Loucy (cell line): ENCODE results near the gene ZBTB20.

Experiments used
- H2AFZ ChIP-seq: fragments of 200-600 bp; sonication (generic); 2 replicates; pipeline ENCODE4 v1.6.0; 2016; ENCODE audit warnings: antibody characterized with exemption, mild to moderate bottlenecking, low read length, moderate library complexity
- H3F3A ChIP-seq: fragments of 200-600 bp; 2 replicates; pipeline ENCODE4 v1.6.0; 2016; ENCODE audit warnings: antibody characterized with exemption, low read depth, mild to moderate bottlenecking
- H3K27me3 ChIP-seq: fragments of 200-600 bp; sonication (generic); 2 replicates; pipeline ENCODE4 v1.6.1; 2014; ENCODE audit warnings: low read length, mild to moderate bottlenecking; ENCODE audit not compliant: insufficient read depth, poor library complexity, severe bottlenecking
- H3K36me3 ChIP-seq: fragments of 200-600 bp; sonication (generic); 2 replicates; pipeline ENCODE4 v1.6.1; 2016; ENCODE audit warnings: low read length; ENCODE audit not compliant: insufficient read depth
- H3K4me1 ChIP-seq: fragments of 200-600 bp; sonication (generic); 2 replicates; pipeline ENCODE4 v1.5.1; 2014; ENCODE audit warnings: low read length, mild to moderate bottlenecking; ENCODE audit not compliant: insufficient read depth, poor library complexity, severe bottlenecking
- H3K4me2 ChIP-seq: fragments of 200-600 bp; sonication (generic); 2 replicates; pipeline ENCODE4 v1.6.0; 2014; ENCODE audit warnings: antibody characterized with exemption, low read length, low read depth, mild to moderate bottlenecking; ENCODE audit not compliant: poor library complexity, severe bottlenecking
- H3K4me3 ChIP-seq: fragments of 200-600 bp; sonication (generic); 2 replicates; pipeline ENCODE4 v1.5.1; 2014; ENCODE audit warnings: low read length, mild to moderate bottlenecking, mixed read lengths; ENCODE audit not compliant: poor library complexity, severe bottlenecking
- H3K79me2 ChIP-seq: fragments of 200-600 bp; sonication (generic); 2 replicates; pipeline ENCODE4 v1.6.1; 2014; ENCODE audit warnings: low read length; ENCODE audit not compliant: insufficient read depth
- H3K9ac ChIP-seq: fragments of 200-600 bp; sonication (generic); 2 replicates; pipeline ENCODE4 v1.6.0; 2014; ENCODE audit warnings: mild to moderate bottlenecking, low read depth, low read length, moderate library complexity; ENCODE audit not compliant: poor library complexity, severe bottlenecking
- H3K9me2 ChIP-seq: fragments of 200-600 bp; sonication (generic); replicated peaks from 2 replicates; pipeline ENCODE4 v1.6.1; 2016; ENCODE audit warnings: low read depth, low read length, mixed read lengths
- H3K9me3 ChIP-seq: fragments of 200-600 bp; sonication (generic); 2 replicates; pipeline ENCODE4 v1.6.1; 2014; ENCODE audit warnings: mild to moderate bottlenecking, antibody characterized with exemption, low read length, low read depth; ENCODE audit not compliant: insufficient read depth
- H4K20me1 ChIP-seq: fragments of 200-600 bp; sonication (generic); 2 replicates; pipeline ENCODE4 v1.6.0; 2014; ENCODE audit warnings: antibody characterized with exemption, low read length, mild to moderate bottlenecking; ENCODE audit not compliant: insufficient read depth, poor library complexity, severe bottlenecking
- EZH2phosphoT487 ChIP-seq: fragments of 200-600 bp; IDR thresholded peaks from 2 replicates; pipeline ENCODE4 v1.6.1; 2018; ENCODE audit warnings: antibody characterized with exemption, mild to moderate bottlenecking, moderate library complexity, borderline replicate concordance
- TF ChIP-seq, protein P1 (sequence below): fragments of 200-600 bp; sonication (generic); conservative IDR thresholded peaks from 2 replicates; pipeline ENCODE4 v1.5.1; 2014; ENCODE audit warnings: mild to moderate bottlenecking, antibody characterized with exemption, low read length

Gene ZBTB20

DNA sequence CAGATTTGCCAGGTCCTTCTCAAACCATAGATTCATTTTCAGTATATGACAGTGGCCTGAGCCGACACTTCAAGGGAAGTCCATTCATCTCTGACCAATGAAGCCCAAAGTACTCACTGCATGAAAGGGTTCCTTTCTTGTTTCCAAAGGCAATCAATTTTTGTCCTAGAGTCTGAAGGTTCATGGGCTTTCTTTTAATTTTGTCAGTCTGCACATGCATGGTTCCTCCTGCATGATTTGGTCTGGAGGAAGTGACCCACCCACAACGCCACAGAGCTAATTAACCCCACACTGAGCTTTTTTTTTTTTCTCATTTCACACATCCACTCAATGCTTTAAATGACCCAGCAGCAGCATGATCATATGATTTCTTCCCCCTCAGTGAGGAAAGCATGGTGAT is 636.9 kb downstream of the ZBTB20 start:
- H3K4me3 ChIP-seq: no peak overlapping the region
- no peaks in the 10 kb centered on the region for H3F3A ChIP-seq
- no peaks in the 10 kb centered on the region for H3K9me3 ChIP-seq
- no peak overlapping the region for H3K4me2 ChIP-seq
- no peak overlapping the region for H3K9ac ChIP-seq
- peaks cover 4% of the 10 kb centered on the region for H3K4me1 ChIP-seq
- H4K20me1 ChIP-seq: no peaks in the 10 kb centered on the region
- TF ChIP-seq, protein P1, sequence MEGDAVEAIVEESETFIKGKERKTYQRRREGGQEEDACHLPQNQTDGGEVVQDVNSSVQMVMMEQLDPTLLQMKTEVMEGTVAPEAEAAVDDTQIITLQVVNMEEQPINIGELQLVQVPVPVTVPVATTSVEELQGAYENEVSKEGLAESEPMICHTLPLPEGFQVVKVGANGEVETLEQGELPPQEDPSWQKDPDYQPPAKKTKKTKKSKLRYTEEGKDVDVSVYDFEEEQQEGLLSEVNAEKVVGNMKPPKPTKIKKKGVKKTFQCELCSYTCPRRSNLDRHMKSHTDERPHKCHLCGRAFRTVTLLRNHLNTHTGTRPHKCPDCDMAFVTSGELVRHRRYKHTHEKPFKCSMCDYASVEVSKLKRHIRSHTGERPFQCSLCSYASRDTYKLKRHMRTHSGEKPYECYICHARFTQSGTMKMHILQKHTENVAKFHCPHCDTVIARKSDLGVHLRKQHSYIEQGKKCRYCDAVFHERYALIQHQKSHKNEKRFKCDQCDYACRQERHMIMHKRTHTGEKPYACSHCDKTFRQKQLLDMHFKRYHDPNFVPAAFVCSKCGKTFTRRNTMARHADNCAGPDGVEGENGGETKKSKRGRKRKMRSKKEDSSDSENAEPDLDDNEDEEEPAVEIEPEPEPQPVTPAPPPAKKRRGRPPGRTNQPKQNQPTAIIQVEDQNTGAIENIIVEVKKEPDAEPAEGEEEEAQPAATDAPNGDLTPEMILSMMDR: no peak
- TF ChIP-seq EZH2phosphoT487: no peak
- no peaks in the 10 kb centered on the region for H3K36me3 ChIP-seq
- no peaks in the 10 kb centered on the region for H3K9me2 ChIP-seq
- no peaks in the 10 kb centered on the region for H3K79me2 ChIP-seq
- H3K27me3 ChIP-seq: no peaks in the 10 kb centered on the region
- no peak overlapping the region for H2AFZ ChIP-seq

DNA sequence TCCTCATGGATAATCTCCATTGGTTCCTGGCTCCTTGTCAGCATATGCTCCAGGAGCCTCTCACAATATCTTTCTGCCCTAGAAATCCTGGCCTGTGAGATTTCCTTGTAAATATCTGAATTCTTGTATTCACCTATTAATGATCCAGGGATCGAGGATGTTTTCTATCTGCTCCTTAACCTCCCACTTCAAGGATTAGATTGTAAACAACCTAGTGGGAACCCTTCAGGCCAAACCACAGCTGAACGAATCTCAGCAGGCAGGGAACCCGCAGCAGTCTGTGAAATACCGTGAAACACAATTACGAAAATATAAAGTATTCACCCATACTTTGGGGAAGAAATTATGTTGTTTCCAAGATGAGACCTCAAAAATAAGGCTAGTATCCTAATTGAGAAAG is 637.3 kb downstream of the ZBTB20 start:
- Histone ChIP-seq H3K79me2 (no peaks in the 10 kb centered on the region), H3K27me3 (no peaks in the 10 kb centered on the region), H3K4me2 (no peak overlapping the region), H2AFZ (no peak overlapping the region), H3K36me3 (no peaks in the 10 kb centered on the region), H3K9me3 (no peaks in the 10 kb centered on the region), H3K4me1 (peaks cover 4% of the 10 kb centered on the region), H3K9ac (no peak overlapping the region), H3K4me3 (no peak overlapping the region), H4K20me1 (no peaks in the 10 kb centered on the region), H3K9me2 (no peaks in the 10 kb centered on the region), H3F3A (no peaks in the 10 kb centered on the region)
- TF ChIP-seq, protein P1: no peak
- no peak for TF ChIP-seq EZH2phosphoT487

DNA sequence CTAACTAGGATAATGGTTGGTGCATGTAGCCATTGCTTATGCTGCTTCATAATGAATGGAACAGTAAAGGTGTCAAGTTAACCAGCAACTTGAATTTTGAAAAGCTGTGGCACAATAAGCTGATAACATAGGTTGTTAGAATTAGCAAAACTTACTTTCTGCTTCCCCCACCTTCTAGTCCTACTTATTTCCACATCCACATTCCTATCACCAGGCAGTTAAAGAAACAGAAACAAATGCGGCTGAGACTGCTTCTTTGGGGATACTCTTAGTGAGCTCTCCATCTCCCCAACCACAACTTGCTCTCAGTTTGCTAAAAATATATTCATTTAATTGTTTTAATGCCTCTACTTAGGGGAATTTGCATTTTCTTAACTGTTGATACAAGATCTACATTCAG is 638.1 kb downstream of the ZBTB20 start:
- TF ChIP-seq EZH2phosphoT487: no peak
- TF ChIP-seq, protein P1: no peak

More for the DNA sequence above, 638.1 kb downstream of the ZBTB20 start:
- no peaks in the 10 kb centered on the region for H3K9me2 ChIP-seq
- no peaks in the 10 kb centered on the region for H3F3A ChIP-seq
- no peak overlapping the region for H3K9ac ChIP-seq
- H3K27me3 ChIP-seq: no peaks in the 10 kb centered on the region
- no peaks in the 10 kb centered on the region for H3K9me3 ChIP-seq
- no peak overlapping the region for H3K4me3 ChIP-seq
- H4K20me1 ChIP-seq: no peaks in the 10 kb centered on the region
- no peak overlapping the region for H3K4me2 ChIP-seq
- no peak overlapping the region for H2AFZ ChIP-seq
- H3K36me3 ChIP-seq: no peaks in the 10 kb centered on the region
- H3K79me2 ChIP-seq: no peaks in the 10 kb centered on the region
- H3K4me1 ChIP-seq: peaks cover 4% of the 10 kb centered on the region
